ENCODE measurements around the gene CADPS.

DNA sequence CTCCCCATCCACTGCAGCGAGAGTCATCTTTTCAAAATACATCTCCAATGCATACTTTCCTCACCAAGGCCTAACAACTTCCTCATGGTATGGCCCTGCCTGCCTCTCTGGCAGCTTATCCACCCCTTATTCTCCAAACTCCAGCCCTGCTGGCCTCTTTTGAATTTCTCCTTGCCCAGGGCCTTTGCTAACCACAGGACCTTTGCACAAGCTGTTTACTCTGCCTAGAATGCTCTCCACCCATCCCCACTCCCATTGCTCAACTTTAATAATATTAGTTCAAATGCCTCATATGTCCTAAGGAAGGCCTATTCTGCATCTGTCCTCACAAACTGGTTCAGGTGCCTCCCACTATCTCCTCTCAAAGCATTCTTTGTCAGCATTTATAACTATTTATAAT lies 230.7 kb downstream of the CADPS start:
- TF ChIP-seq, protein P1, sequence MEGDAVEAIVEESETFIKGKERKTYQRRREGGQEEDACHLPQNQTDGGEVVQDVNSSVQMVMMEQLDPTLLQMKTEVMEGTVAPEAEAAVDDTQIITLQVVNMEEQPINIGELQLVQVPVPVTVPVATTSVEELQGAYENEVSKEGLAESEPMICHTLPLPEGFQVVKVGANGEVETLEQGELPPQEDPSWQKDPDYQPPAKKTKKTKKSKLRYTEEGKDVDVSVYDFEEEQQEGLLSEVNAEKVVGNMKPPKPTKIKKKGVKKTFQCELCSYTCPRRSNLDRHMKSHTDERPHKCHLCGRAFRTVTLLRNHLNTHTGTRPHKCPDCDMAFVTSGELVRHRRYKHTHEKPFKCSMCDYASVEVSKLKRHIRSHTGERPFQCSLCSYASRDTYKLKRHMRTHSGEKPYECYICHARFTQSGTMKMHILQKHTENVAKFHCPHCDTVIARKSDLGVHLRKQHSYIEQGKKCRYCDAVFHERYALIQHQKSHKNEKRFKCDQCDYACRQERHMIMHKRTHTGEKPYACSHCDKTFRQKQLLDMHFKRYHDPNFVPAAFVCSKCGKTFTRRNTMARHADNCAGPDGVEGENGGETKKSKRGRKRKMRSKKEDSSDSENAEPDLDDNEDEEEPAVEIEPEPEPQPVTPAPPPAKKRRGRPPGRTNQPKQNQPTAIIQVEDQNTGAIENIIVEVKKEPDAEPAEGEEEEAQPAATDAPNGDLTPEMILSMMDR (IDR thresholded peaks at IDR 0.05) = no peak
- TF ChIP-seq EP300 (IDR thresholded peaks at IDR 0.05) (no peak), POLR2A (IDR thresholded peaks at IDR 0.05) (no peak), POLR2AphosphoS5 (IDR thresholded peaks at IDR 0.05) (no peak)
